ENCODE results near the gene SEPTIN12.

The SEPTIN12 gene

GRCh38 chr16:4787627-4788482 is at the start of gene SEPTIN12:
Gene SEPTIN12 (minus strand): TSS chr16:4788345. CDS start chr16:4787645, 700 bp downstream.
- DNase-seq (ENCODE audit: low read depth in 2 of 2) = no peak

DNA sequence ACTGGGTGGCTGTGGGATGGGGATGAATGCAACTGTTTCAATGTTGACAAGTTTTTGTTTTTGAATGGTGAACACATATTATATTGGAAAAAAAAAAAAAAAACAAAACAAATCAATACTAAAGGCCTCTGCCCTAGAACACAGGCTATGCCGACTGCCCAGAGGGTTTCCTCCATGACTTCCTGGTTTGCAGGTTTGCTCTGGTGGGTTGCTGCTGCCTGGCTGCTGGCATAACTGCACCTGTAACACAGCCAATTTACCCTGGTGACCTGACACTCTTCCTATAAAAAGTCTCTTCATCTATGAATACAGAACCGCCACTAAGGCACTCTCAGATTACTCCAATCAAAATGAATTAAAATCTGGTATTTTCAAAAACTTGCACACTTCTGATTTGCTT is 48.6 kb upstream of the SEPTIN12 start:
- no peak for DNase-seq (ENCODE audit: low read depth in 2 of 2)

DNA sequence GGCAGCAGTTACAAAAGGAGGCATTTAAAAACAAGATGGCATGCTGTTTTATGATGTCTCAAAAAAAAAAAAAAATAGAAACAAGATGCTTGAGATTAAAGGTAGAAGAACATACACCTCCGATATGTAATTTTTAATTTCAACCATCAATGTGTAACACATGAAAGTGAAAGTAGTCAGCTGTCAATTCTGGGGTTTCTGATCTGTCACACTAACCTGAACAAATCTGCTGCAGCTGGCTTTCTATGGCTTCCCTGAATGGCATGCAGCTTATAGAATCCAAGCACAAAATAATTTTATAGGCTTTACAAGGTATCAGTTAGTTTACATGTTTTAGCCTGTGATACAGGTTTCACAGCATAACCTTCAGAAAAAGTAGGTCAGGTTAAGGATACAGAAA is 45.4 kb upstream of the SEPTIN12 start:
- DNase-seq (ENCODE audit: low read depth in 2 of 2) = no peak

DNA sequence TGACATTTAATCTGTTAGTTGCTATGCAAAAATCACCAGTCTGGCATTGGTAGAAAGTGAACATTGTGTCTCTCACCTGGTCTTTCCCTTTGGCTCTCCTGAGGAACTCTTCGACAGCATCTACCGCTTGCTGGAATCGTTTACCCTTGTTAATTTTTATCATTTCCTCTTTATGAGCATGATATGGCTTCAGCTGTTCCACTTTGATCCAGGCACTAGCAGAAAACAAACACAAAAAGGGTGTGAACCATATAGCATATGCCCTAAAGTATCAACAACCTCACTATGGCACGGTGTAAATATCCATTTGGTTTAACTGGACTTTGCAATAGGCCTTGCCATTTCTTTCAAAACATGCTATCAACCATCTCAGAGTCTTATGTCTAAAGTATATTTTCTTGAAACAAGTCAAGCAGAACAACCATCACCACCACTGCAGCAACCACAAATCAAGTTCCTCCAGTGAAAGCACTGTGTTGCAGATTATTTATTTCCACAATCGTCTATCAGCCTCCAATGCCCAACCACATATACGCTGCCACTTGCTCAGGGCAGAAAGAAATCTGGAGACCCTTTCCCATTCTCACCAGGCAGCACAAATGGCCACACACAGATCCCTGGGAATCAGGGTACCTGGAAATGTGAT is 44.7 kb upstream of the SEPTIN12 start:
- DNase-seq (ENCODE audit: low read depth in 2 of 2) = no peak

DNA sequence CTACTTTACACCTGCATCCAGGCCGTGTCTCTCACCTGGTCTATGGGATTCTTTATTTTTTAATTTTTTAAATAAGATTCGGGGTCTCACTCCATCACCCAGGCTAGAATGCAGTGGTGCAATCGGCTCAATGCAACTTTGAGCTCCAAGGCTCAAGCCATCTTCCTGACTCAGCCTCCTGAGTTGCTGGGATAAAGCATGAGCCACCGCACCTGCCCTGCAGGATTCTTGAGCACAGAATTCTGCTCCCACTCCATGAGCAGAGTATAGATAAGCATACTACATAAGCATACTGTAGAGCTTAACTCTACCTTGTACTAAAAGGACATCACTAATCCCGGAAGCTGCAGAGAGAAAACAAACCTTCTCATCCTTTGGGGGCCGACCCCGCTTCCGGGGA is 43.5 kb upstream of the SEPTIN12 start:
- no peak for DNase-seq (ENCODE audit: low read depth in 2 of 2)

GRCh38 chr16:4830408-4830807 is 42.3 kb upstream of the SEPTIN12 start:
- DNase-seq (ENCODE audit: low read depth in 2 of 2) = no peak

GRCh38 chr16:4828567-4829321 is 40.6 kb upstream of the SEPTIN12 start:
- DNase-seq (ENCODE audit: low read depth in 2 of 2) = no peak

- DNase-seq (ENCODE audit: low read depth in 2 of 2) = no peak
Measured at GRCh38 chr16:4826980-4827379, 38.8 kb upstream of the SEPTIN12 start.

DNA sequence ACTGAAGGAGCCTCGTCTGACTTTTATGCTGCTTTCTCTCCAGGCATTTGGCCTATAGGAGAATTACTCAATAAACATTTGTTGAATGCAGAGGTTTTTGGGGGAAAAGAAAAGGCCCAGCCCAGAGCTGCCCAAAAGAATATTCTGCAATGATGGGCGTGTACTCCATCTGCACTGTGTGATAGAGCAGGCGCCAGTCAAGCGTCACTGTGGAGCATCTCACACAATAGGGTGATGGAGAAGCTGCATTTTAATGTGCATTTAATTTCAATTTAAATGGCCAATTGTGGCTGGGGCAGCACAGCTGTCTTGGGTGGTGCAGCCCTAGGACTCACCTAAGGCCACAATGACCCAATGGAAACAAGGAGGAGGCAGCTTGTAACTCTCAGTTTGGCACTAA is 38.4 kb upstream of the SEPTIN12 start:
- no peak for DNase-seq (ENCODE audit: low read depth in 2 of 2)

GRCh38 chr16:4825196-4825595 is 37.1 kb upstream of the SEPTIN12 start:
- DNase-seq (ENCODE audit: low read depth in 2 of 2) = no peak

GRCh38 chr16:4820652-4821051 is 32.5 kb upstream of the SEPTIN12 start:
- DNase-seq (ENCODE audit: low read depth in 2 of 2) = no peak

DNA sequence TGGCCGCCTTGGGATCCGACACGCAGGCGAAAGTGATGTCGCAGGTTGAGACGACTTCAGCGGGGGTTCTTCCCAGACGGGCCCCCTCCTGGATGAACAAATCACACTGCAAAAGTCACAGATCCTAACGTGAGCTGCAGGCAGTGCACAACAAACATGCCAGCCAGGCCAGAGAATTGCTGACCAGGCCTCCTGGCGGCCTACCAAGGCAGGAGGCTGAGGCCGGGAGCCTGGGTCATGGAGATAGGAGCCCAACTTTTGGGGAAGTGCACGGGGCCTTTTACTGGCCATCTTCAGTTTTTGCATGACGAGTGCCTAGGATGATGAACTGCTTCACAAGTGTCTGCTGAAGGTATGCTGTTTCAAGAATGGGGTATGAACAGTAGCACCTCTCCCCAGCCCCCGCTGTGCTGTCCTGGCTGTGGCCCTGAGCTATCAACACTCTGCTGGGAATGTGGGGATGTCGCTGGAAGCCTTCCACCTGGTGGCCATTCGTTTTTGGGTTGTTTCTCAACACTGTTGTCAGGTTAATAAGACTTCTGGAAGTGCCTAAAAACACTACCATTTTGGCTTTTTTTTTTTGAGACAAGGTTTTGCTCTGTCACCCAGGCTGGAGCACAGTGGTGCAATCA is 26.5 kb upstream of the SEPTIN12 start:
- DNase-seq (ENCODE audit: low read depth in 2 of 2) = no peak

DNA sequence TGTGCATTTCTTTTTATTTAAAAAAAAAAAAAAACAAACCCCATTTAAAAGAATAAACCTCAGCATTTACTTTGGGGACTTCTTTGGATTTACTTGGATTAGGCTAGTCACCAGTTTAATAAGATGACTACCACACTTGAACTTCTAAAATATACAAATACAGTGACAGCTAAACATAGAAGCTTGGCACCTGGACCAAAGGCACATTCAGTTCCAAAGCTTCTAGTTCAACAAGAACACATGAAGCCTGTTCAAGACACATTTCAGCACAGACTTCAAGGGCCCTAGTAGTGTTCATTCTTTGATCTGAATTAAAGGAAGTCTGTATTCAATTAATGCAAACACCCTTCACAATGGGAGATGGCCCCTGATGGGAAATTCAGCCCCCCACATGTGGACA is 25.9 kb upstream of the SEPTIN12 start:
- DNase-seq (ENCODE audit: low read depth in 2 of 2) = no peak

- no peak for DNase-seq (ENCODE audit: low read depth in 2 of 2)
Measured at GRCh38 chr16:4813251-4814003, 25.3 kb upstream of the SEPTIN12 start.

- no peak for DNase-seq (ENCODE audit: low read depth in 2 of 2)
Measured at GRCh38 chr16:4811773-4812172, 23.6 kb upstream of the SEPTIN12 start.

DNA sequence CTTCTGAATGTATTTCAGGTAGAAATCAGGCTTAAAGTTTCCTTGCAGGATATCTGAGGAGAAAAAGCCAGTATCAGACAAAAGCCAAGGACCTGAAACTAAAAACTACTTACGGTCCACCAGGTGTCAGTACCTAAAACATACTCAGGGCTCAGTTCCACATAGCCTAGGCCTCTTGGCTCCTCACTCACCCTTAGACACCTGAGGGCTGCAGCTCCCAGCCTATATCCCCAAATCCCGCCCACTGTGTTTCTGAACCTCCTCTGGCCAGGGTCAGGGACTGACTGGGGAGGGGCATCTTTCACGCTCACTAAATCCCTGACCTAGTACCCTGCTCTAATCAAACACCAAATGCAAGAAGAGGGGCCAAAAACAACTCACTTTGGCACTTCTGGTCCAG is 23.1 kb upstream of the SEPTIN12 start:
- no peak for DNase-seq (ENCODE audit: low read depth in 2 of 2)

GRCh38 chr16:4806280-4806679 is 18.1 kb upstream of the SEPTIN12 start:
- DNase-seq (ENCODE audit: low read depth in 2 of 2) = no peak

GRCh38 chr16:4805231-4805630 is 17.1 kb upstream of the SEPTIN12 start:
- no peak for DNase-seq (ENCODE audit: low read depth in 2 of 2)

DNA sequence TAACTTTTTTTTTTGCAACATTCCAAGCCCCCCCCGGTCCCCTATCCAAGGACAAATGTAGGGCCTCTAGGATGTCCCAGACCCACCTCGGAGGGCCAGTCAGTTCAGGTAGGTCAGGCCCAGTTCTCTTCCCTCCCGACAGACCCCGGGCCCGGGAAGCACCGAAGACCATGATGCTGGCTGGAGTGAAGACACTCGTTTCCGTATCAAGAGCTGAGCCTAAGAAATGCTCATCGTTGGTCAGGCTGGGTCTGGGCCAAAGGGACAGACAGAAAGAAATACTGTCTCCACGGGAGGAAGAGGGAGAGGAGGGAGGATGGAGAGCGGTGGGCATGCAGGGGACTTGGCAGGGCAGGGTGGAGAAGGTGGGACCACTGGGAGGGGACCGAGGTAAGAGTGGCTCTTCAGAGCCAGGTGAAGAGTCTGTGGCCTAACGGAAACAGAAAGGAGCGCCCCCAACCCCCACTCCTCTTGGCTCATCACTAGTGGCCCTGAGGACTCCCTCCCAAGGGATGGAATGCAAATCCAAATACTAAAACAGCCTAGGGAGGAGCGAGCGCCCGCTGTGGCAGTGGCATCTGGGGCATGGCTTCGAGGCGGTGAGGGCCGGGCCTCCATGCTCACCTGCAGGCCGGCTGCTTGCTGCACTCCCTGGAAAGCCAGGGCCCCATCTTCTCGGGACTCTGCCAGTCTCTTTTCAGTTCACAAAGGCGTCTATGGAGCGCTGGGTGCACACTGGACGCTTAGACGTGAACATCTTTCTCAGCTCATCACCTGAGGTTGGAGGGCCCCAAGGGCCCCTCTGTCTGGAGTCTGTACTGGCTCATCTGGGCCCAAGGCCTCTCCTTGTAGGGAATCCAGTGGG is 16.0 kb upstream of the SEPTIN12 start:
- no peak for DNase-seq (ENCODE audit: low read depth in 2 of 2)

- DNase-seq (ENCODE audit: low read depth in 2 of 2) = no peak
Measured at GRCh38 chr16:4803401-4803844, 15.3 kb upstream of the SEPTIN12 start.
